Measurements from ENCODE around the gene KCTD16.

- TF ChIP-seq CTCF (optimal IDR thresholded peaks at IDR 0.05 in 1 of 3, IDR thresholded peaks at IDR 0.05 in 1 of 3, conservative IDR thresholded peaks at IDR 0.05 in 1 of 3; ENCODE audit: extremely low read depth in 1 of 3, insufficient read depth in 2 of 3, low read length in 3 of 3) (no peak), EZH2 (IDR thresholded peaks at IDR 0.05; ENCODE audit: low read length) (no peak)
Measured at GRCh38 chr5:144462577-144462976, 291.9 kb downstream of the KCTD16 start.
